GM21529 (cell line): ENCODE results near the gene ARMCX6.
"Not testable (repeated sequence)": the region's sequence is repeated elsewhere in the genome, so short reads cannot be mapped to it uniquely, and the experiment has no call there.

Experiments used
- ATAC-seq: cut with Tn5 transposase; IDR thresholded peaks from one replicate; pipeline ENCODE4 v1.9.1; 2021; ENCODE audit not compliant: unreplicated experiment

The ARMCX6 gene

DNA sequence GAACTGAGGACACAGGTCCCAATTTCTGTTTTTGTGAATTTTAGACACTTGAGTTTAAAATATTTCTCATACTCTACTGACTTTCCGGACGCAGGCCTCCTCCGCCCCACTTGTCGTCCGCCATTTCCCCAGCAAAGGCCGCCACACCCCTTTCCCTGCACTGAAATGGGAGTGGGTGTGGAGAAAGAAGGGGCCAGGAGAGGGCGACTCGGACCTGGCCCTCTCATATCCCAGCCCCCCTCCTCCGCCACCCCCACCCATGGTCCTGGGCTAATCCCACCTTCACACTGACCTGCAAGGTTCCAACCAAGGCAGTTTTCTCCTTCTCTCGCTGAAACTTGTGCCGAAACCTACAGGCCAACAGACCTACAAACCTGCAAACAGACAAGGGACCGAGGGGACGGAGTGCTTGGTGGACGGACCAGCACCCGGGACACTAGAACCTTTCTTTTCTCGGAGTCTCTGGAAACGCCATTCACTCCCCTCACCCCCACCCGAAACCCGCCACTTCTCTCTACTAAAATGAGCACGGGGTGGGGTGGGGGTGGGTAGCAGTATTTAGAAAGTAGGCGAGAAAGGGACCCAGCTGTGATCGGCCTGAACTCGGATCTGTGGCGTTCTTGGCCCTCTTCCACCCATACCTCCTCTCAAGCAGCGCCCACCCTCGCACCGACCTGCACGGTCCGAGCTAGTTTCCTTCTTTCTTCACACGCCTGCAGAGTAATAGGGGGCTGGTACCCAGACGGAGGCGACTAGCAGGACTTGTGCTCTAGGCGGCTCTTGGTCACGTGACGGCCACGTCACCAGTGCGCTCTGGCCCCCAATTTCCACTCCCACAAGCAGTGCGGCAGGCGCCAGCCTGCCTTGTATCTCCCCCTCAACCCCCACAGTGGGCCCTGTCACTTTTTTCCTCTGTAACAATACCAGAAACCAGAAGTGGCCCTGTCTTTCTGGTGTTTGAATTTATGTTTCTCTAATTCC lies at the start of gene ARMCX6:
Gene ARMCX6 (minus strand): TSS at position 790 of the 981 bp plus-strand sequence. CDS start 1,380 bp downstream, outside the sequence.
- peak; percentile 86 for ATAC-seq

DNA sequence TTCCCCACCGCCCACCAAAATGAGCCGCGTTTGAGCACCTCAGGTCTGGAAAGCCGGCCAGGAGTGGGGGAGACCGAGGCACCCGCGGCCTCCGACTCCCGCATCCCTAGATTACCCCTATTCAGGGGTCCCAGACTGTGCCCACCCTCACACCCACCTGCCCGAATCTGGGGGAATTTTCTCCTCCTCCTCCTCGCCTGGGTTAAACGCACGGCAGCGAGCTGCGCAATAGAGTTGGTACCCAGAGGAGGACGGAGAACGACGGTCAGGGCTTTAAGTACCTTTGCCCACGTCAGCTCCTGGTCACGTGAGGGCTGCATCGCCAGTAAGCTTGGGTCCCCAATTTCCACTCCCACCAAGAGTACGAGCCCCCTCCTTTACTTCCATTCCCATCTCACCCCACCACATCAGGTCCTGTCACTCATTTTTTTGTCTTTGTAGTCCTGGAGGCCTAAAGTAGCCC lies 41.8 kb upstream of the ARMCX6 start, which contains the start of gene ARMCX2:
Gene ARMCX2 (minus strand): TSS at position 250 of the 463 bp plus-strand sequence. CDS start 2,262 bp downstream, outside the sequence.
- ATAC-seq: peak; percentile 75

DNA sequence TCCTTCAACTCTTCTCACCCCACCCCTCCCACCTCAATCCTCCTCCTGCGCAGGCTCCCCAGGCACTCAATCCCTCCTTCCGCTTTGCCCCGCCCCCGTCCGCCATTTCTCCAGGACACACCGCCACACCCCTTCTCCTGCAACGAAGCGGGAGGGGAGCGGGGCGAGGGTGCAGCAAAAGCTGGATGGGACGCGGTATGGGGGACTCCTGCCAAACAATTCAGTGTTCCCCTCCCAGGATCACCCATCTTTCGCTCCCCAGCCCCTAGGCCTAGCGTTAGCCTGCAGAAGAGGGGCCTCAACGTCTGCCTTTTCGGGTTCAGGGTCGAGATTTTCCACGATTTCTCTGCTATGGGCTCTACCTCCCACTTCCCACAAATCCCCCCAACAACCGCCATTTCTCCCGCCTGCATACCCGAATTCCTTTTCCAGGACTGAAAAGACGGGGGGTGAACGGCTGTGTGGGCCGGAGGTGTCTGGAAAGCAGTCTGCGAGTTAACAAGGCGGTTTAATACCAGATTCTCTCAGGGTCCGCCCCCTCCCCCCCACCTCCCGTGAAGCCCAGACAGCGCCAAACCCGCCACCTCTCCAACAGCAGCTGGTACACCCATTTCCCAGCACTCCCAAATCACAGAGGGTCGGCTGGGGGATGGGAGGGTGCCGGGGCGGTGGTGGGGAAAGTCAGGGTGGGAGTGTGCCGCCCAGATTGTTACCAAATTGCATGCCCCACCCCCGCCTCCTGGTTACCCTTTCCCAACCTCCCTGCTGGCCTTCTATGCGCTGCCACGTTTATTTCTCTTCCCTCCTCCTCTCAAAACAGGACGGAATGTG lies 41.1 kb upstream of the ARMCX6 start:
- peak; percentile 78 for ATAC-seq

DNA sequence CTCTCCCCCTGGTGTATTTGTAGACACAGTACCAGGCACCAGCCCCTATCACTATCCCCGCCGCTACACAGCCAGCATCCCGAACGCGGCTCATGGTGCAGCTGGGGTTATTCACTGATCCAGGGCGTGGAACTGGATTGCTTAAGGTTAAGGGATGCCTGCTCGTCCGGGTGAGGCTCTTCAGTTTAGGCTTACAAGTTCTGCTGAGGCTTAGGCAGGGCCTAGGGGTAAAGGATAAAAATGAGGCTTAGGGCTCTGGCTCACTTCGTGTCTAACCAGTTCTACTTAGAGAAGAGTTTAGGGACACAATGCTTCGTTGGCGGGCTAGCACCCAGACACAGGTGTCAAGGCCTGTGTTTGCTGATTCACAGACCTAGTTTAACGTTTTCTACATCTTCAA lies 39.7 kb upstream of the ARMCX6 start:
- no peak for ATAC-seq

DNA sequence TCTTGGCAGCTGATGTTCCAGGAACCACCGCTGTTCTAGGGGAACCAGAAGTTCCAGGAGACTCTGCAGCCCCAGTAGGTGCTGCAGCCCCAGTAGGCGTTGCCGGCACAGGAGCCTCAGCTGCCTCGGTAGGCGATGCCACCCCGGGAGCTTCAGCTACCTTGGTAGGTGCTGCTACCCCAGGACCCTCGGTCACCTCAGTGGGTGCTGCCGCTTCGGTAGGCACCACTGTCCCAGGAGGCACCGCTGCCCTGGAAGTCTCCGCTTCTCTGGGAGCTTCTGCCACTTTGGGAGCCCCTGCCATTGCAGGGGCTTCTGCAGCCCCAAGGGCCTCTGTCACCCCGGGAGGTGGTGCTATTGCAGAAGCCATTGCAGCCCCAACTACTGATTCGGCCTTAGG lies 39.0 kb upstream of the ARMCX6 start:
- no peak for ATAC-seq

DNA sequence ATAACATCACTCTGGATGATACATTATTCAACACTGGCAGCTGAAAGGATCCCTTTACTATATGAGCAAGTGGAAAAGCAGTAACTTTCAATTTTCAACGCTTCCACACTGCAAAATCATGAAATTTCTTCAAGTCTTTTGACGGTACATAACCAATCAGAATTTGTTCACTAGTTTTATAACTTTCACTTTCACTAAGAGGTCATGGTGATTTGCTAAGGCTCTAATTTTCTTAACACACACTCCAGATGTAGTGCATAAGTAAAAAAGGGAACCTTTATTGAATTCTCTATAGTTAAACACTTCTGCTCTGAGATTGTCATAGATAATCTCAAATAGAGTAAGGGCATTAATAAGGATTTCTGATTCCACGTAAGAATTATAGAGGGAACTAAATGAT lies 37.7 kb upstream of the ARMCX6 start:
- no peak for ATAC-seq

DNA sequence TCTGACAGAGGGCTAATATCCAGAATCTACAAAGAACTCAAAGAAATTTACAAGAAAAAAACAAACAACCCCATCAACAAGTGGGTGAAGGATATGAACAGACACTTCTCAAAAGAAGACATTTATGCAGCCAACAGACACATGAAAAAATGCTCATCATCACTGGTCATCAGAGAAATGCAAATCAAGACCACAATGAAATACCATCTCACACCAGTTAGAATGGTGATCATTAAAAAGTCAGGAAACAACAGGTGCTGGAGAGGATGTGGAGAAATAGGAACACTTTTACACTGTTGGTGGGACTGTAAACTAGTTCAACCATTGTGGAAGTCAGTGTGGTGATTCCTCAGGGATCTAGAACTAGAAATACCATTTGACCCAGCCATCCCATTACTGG lies 29.9 kb upstream of the ARMCX6 start:
- not testable (repeated sequence) for ATAC-seq

DNA sequence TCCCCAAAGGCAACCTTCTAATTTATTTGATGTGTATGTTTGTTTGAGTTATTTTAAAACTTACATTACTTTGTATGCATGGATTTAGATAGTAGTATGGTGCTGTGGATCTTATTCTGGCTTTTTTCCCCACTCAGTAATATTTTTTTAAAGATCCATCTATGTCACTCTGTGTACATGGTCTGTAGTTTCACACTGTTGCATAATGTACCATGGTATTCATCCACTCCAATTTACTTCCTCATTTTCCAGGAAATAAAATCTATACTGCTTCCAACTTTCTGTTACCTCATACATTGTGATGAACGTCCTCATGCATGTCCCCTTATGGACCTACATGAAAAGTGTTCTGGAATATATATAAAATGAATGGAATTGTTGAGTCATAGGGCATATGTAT lies 24.3 kb upstream of the ARMCX6 start:
- no peak for ATAC-seq

DNA sequence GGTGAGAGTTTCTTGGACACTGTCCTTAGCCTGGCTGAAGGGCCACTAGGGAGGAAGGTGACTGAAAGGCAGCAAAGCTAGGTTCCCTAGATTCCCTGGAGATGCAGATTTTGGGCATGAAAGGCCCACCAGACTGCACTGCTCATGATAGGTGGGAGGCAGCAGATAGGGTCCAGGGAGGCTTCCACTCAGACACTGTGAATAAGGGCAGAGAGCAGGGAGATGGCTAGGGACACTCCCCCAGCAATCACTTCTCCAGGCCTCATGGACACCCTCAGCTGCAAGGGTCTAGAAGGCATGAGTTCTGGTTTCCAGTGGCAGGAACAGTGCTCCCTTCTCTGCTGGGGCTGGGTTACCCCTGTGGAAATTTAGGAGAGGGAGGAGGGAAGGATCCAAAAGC lies 21.8 kb upstream of the ARMCX6 start:
- no peak for ATAC-seq

DNA sequence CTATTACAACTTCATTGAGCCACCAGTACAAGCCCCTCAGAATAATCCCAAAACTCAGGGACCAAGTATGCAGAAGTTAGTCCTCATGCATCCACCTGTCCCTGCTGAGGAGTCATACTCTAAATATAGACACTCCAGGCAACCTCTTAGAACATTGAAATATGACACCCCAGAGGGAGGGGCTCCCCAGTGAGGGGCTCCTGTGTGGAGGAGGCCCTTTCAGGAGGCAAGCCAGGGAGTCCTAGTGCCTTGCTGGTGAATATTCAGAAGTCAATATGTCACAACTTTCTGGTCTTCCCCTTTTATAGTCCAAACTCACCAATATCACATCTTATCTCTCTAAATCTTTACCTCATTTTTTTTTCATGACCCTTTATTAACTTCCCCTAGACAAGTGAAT lies 1.6 kb upstream of the ARMCX6 start:
- ATAC-seq: peak; percentile 20

DNA sequence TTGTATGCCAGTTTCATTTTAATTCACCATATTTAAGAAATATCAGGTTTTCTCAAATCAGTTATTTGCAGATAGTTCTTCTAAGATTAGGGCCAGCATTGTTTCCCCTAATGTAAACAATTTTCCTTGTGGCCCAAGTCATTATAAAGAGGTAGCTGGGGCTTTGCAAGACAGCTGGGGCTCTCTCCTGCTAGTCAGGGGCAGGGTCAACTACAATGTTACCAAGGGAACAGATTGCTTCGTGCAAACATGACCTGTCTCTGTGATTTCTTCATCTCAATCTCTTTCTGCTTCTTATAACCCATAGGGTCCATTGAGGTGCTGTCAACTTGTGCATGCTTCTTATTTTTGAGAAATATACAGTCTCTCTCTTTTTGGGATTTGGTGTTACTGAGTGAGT lies 12.1 kb downstream of the ARMCX6 start:
- ATAC-seq: no peak

DNA sequence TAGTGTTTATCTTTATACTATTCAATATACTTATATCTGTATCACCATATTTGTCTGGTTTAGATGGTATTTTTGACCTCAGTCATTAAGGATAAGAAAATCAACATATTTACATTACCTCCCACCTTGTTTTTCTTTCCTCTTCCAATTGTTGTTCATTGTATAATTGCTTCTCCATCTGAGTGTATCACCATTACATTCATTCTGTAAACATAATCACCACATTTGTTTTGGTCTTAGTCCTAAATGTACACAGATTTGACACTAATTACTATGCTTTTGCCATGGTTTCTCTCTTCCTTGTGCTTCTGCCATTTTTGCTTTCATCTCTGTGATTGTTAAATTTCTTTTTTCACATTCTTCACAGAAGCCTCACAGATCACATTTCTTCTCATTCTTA lies 12.7 kb downstream of the ARMCX6 start:
- no peak for ATAC-seq

DNA sequence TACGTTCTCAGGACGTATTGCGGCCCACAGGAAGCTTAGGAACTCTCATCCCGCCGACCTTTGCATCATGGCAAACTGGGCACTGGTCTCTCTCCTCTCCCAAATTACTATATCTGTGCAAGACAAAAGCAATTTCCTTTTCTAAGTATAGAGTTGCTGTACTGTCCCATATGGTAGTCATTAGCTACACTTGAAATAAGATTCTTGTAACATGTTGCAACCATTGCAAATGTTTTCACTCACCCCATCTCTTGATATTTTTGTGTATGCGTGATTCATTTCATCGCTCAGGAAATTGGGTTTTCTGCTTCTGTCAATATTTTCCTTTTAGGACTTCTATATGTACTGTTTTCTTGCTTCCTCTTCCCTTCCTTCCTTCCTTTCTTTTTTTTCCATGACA lies 15.7 kb downstream of the ARMCX6 start:
- no peak for ATAC-seq

DNA sequence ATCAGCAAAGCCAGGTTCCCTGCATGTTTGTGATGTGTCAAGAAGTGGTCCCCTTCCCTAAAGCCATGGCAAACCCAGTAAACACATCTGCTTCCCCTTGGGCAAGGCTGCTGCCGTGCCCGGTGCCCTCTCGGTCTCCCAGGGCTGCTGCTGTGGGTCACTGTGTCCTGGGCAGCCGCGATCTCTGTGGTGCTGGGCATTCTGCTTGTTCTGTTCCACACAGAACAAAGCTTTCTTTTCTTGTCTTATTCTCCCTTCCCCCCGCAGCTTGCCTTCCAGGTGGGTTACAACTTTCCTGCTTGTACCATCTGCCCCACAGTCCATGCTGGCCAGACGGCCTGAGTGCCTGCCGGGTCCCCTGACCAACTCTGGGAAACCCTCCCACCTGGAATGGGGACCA lies 18.2 kb downstream of the ARMCX6 start:
- not testable (repeated sequence) for ATAC-seq

DNA sequence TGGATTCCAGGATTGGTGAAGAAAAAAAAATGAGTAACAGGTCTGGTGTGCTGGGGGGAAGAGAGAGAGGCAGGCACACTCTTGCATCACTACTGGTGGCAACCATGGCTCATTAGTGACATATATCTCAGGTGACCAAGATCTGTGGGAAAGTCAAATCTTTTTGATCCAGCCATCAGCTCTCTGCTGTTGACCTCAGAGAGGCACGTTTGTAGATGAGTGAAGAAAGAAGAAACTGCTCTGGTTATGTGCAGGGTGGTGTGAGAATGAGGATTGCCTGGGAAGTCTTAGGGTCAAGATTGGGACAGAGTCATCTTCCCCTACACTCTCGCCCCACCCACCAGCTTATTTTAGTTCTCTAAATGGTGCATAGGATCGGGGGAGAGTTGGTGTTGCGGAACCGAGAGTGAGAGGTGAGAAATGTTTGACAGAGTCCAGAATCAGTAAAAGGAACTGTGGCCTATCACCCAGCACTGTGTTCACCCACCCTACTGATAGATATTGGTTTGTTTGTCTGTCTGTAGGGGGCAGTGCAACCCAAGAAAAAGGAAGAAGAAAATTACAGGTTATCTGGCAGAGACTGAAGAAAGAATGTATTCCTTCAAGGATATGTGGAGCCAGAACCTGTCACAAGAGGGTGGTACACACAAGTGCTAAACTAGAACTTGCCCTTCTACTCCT lies 21.9 kb downstream of the ARMCX6 start:
- ATAC-seq: peak; percentile 99
